GM19043 (cell line): Measurements from ENCODE around the gene RRP1B.

Experiments
- ATAC-seq: cut with Tn5 transposase; IDR thresholded peaks from one replicate; pipeline ENCODE4 v1.9.1; 2021; ENCODE audit warnings: low read depth; ENCODE audit not compliant: unreplicated experiment

RRP1B gene

GRCh38 chr21:43739621-43740435, 80.5 kb downstream of the RRP1B start:
- no peak for ATAC-seq

GRCh38 chr21:43740497-43741156, 81.3 kb downstream of the RRP1B start:
- ATAC-seq: no peak

GRCh38 chr21:43741423-43742096, 82.2 kb downstream of the RRP1B start:
- ATAC-seq: no peak

GRCh38 chr21:43743947-43744346, 84.6 kb downstream of the RRP1B start:
- no peak for ATAC-seq

- ATAC-seq: no peak
Observed at GRCh38 chr21:43744725-43745124, 85.4 kb downstream of the RRP1B start.
